Mucosa of descending colon (tissue), 3 donors: ENCODE measurements around the gene CCDC88B. TPM values are rescaled to one million over a fixed set of nuclear protein-coding genes. Genes with fewer than 3 reads are reported as not detected.
A peak's percentile ranks its signal among the peaks of the same experiment; 100 is the strongest.

Experiments used
- ATAC-seq: fragments of 200-7000 bp; cut with Tn5 transposase; one replicate; pipeline ENCODE4 v1.9.1; 2020; ENCODE audit warnings: mild to moderate bottlenecking, moderate library complexity
- DNase-seq, 3 donors: peaks; one replicate each; pipeline ENCODE4 v3.0.0-alpha.2; 2020
- H3K36me3 ChIP-seq: fragments of 200-600 bp; one replicate; pipeline ENCODE4 v1.8.0; 2021; ENCODE audit warnings: low read depth, mild to moderate bottlenecking
- H3K4me1 ChIP-seq: fragments of 200-600 bp; one replicate; pipeline ENCODE4 v1.8.0; 2021; ENCODE audit warnings: low read depth, mild to moderate bottlenecking
- H3K4me3 ChIP-seq: fragments of 200-600 bp; one replicate; pipeline ENCODE4 v1.8.0; 2021; ENCODE audit warnings: mild to moderate bottlenecking
- H3K9me3 ChIP-seq: fragments of 200-600 bp; one replicate; pipeline ENCODE4 v1.8.0; 2021; ENCODE audit warnings: mild to moderate bottlenecking
- intact Hi-C, 2 donors: fragments of 100-400 bp; cut with DNase I in 1 of 2; cut with micrococcal nuclease in 1 of 2; formaldehyde crosslinking; loops; one replicate each; pipeline versions ENCODE4 v1.11.0 to v1.11.1; 2022; cut with DNase I, micrococcal nuclease
- microRNA-seq: library from miRNA; unstranded; fragments of <30 nt; microRNA quantifications from one replicate; pipeline ENCODE4, GENCODE V29; 2019
- total RNA-seq, 3 donors: library from RNA; stranded (reverse); fragmentation: NEBNext Ultra II Directional in 2 of 3; extraction: Animal tissue kit (Norgen Biotek cat#: 25700) in 2 of 3; gene quantifications; one replicate each; pipeline versions ENCODE4 v1.2.1 to v1.2.4, GENCODE V29; 2021 to 2023
- TF ChIP-seq, protein P1 (sequence below): fragments of 200-600 bp; IDR thresholded peaks from one replicate; pipeline ENCODE4 v1.8.0; 2022; ENCODE audit warnings: antibody characterized with exemption, mild to moderate bottlenecking
- donor health status: DM: no; HTN: no; CAD: no; lungs with moderate emphysema.
- donor health status: DM: no; HTN: no; CAD: no.
- donor health status: DM: no; HTN: yes; CAD: no.

Gene CCDC88B
- total RNA-seq, 3 donors from 2014 or later = 13.4 to 32.5 (median 28.8) TPM

DNA sequence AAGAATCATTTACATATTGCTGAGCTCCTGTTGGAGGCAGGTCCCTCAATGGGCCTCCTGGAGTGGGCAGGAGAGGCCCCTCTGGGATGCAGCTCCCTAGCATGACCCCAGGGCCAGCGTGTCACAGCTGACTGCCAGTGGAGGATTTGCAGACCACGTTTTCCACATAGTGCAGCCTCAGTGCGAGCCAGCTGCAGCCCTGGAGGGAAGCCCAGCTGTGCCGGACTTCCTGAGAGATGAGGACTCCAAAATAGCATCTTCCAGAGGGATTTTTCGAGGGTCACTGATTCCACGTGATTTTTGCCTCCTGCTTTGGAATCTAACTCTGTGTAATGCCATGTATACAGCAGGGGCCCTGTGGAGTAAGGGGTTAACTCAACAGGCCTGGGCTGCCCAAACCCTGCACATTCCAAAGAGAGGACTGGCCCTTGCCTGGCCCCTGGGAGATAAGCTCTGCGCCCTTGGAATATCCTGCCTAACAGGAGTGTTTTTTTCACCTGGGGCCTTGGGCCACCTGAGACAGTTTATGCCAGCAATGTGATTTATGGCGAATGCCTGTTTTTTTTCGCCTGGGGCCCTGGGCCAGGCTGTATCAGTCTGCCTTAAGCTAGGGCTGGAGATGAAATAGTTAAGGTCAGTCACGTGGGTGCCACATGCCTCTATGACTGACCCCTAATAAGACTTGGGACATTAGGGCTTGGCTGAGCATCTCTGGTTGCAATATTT, 66.4 kb downstream of the CCDC88B start:
- Histone ChIP-seq H3K36me3 (no peaks in the 10 kb centered on the region), H3K9me3 (no peaks in the 10 kb centered on the region), H3K4me3 (no peak overlapping the region), H3K4me1 (no peaks in the 10 kb centered on the region)
- peak in 2 of 3 donors; percentile 34 to 43 for DNase-seq
- ATAC-seq = no peak
- TF ChIP-seq, protein P1, sequence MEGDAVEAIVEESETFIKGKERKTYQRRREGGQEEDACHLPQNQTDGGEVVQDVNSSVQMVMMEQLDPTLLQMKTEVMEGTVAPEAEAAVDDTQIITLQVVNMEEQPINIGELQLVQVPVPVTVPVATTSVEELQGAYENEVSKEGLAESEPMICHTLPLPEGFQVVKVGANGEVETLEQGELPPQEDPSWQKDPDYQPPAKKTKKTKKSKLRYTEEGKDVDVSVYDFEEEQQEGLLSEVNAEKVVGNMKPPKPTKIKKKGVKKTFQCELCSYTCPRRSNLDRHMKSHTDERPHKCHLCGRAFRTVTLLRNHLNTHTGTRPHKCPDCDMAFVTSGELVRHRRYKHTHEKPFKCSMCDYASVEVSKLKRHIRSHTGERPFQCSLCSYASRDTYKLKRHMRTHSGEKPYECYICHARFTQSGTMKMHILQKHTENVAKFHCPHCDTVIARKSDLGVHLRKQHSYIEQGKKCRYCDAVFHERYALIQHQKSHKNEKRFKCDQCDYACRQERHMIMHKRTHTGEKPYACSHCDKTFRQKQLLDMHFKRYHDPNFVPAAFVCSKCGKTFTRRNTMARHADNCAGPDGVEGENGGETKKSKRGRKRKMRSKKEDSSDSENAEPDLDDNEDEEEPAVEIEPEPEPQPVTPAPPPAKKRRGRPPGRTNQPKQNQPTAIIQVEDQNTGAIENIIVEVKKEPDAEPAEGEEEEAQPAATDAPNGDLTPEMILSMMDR = no peak
- intact Hi-C loops = no loop called here

Small RNA genes within 50 kb of the gene (microRNA-seq; reads per million reads assigned to microRNA genes)
- gene MIR1237 (4.7 reads per million, percentile 21 among the genes with 10 or more reads in this experiment), gene MIR7155 (0.93 reads per million)

Other genes with a start within 250 kb of the CCDC88B start
- 10 to 100 TPM; 26.7 to 38.7 (median 38.1) TPM for gene MACROD1, start 174.1 kb upstream of the CCDC88B start, total RNA-seq
- gene STIP1, start 154.0 kb upstream of the CCDC88B start, total RNA-seq = 100 to 1,000 TPM in 1 of 3 donors, 10 to 100 TPM in 2; 49.4 to 118 (median 80.3) TPM
- gene FERMT3, start 133.5 kb upstream of the CCDC88B start, total RNA-seq = 10 to 100 TPM; 19.7 to 32.7 (median 26.4) TPM
- 10 to 100 TPM; 50.6 to 55.1 (median 53.1) TPM for gene TRPT1, start 114.0 kb upstream of the CCDC88B start, total RNA-seq
- 100 to 1,000 TPM in 2 of 3 donors, 10 to 100 TPM in 1; 81.6 to 137 (median 119) TPM for gene NUDT22, start 113.9 kb upstream of the CCDC88B start, total RNA-seq
- 10 to 100 TPM; 43.6 to 57.6 (median 50.7) TPM for gene DNAJC4, start 109.7 kb upstream of the CCDC88B start, total RNA-seq
- 100 to 1,000 TPM in 1 of 3 donors, 10 to 100 TPM in 2; 45.3 to 156 (median 45.6) TPM for gene VEGFB, start 105.6 kb upstream of the CCDC88B start, total RNA-seq
- 10 to 100 TPM; 67.5 to 91.0 (median 75.8) TPM for gene FKBP2, start 99.1 kb upstream of the CCDC88B start, total RNA-seq
- 100 to 1,000 TPM in 1 of 3 donors, 10 to 100 TPM in 2; 73.6 to 142 (median 87.5) TPM for gene PPP1R14B, start 93.3 kb upstream of the CCDC88B start, total RNA-seq
- 10 to 100 TPM; 51.1 to 72.1 (median 65.1) TPM for gene PLCB3, start 88.7 kb upstream of the CCDC88B start, total RNA-seq
- gene BAD, start 55.5 kb upstream of the CCDC88B start, total RNA-seq = 10 to 100 TPM; 56.8 to 90.9 (median 75.4) TPM
- 10 to 100 TPM; 31.2 to 46.7 (median 40.6) TPM for gene GPR137, start 54.4 kb upstream of the CCDC88B start, total RNA-seq
- not detected for gene KCNK4, start 48.9 kb upstream of the CCDC88B start, total RNA-seq
- not detected for gene CATSPERZ, start 39.8 kb upstream of the CCDC88B start, total RNA-seq
- gene ESRRA, start 34.7 kb upstream of the CCDC88B start, total RNA-seq = 100 to 1,000 TPM; 126 to 204 (median 183) TPM
- 100 to 1,000 TPM in 1 of 3 donors, 10 to 100 TPM in 2; 48.5 to 122 (median 63.5) TPM for gene TRMT112, start 22.6 kb upstream of the CCDC88B start, total RNA-seq
- gene PRDX5, start 22.1 kb upstream of the CCDC88B start, total RNA-seq = 100 to 1,000 TPM; 159 to 512 (median 353) TPM
- 10 to 100 TPM; 33.6 to 39.8 (median 36.5) TPM for gene RPS6KA4, start 19.0 kb downstream of the CCDC88B start, total RNA-seq
- under 1 TPM in 1 of 3 donors, not detected in 2; 0.20 TPM for gene SLC22A11, start 215.7 kb downstream of the CCDC88B start, total RNA-seq